PC-9 (cell line): ENCODE data around the gene GRIK3. TPM values are rescaled to one million over a fixed set of nuclear protein-coding genes. Genes with fewer than 3 reads are reported as not detected.

Experiments used
- BruUV-seq: library from RNA; stranded (reverse); fragments of 400-500 nt; replicated peaks from 2 replicates; lab custom pipeline; 2021; lab: Mats Ljungman, UMichigan
- CTCF ChIA-PET: fragments of 300-600 bp; sonication (Branson Sonifier 250); formaldehyde crosslinking; loops from one replicate; lab custom pipeline; 2022; ENCODE audit warnings: antibody characterized with exemption; lab: Charles Lee
- POLR2A ChIA-PET: fragments of 300-600 bp; sonication (Branson Sonifier 250); formaldehyde crosslinking; loops from one replicate; lab custom pipeline; 2022; ENCODE audit warnings: antibody characterized with exemption; ENCODE audit not compliant: unreplicated experiment; lab: Charles Lee
- DNase-seq, 2 experiments: peaks; one replicate each; pipeline versions ENCODE4 v3.0.0 to v3.0.0-alpha.2; 2015 to 2022; ENCODE audit warnings: mixed read lengths in 1 of 2
- H2AFZ ChIP-seq: fragments of 200-600 bp; sonication (generic); 2 replicates; pipeline ENCODE4 v1.8.1; 2017; ENCODE audit warnings: antibody characterized with exemption
- H3F3A ChIP-seq: fragments of 200-600 bp; sonication (generic); 2 replicates; pipeline ENCODE4 v1.8.1; 2017; ENCODE audit warnings: antibody characterized with exemption, mild to moderate bottlenecking, low read depth; ENCODE audit not compliant: insufficient read depth
- H3K27ac ChIP-seq: fragments of 200-600 bp; sonication (generic); 2 replicates; pipeline ENCODE4 v1.6.1; 2016; ENCODE audit warnings: mixed run types
- H3K27me3 ChIP-seq: fragments of 200-600 bp; sonication (generic); 2 replicates; pipeline ENCODE4 v1.6.1; 2016; ENCODE audit warnings: low read depth, mixed run types; ENCODE audit not compliant: insufficient read depth
- H3K36me3 ChIP-seq: fragments of 200-600 bp; sonication (generic); 2 replicates; pipeline ENCODE4 v1.6.1; 2016; ENCODE audit warnings: low read depth, mixed run types
- H3K4me1 ChIP-seq: fragments of 200-600 bp; sonication (generic); replicated peaks from 2 replicates; pipeline ENCODE4 v1.6.1; 2016; ENCODE audit warnings: mixed run types; ENCODE audit not compliant: insufficient read depth
- H3K4me2 ChIP-seq: fragments of 200-600 bp; sonication (generic); 2 replicates; pipeline ENCODE4 v1.6.1; 2017; ENCODE audit warnings: mixed run types
- H3K4me3 ChIP-seq: fragments of 200-600 bp; sonication (generic); 2 replicates; pipeline ENCODE4 v1.6.1; 2016; ENCODE audit warnings: mixed run types
- H3K79me2 ChIP-seq: fragments of 200-600 bp; sonication (generic); 2 replicates; pipeline ENCODE4 v1.6.1; 2017; ENCODE audit warnings: low read depth, mixed run types
- H3K9me2 ChIP-seq: fragments of 200-600 bp; sonication (generic); 2 replicates; pipeline ENCODE4 v1.8.1; 2017; ENCODE audit warnings: mild to moderate bottlenecking; ENCODE audit not compliant: insufficient read depth
- H3K9me3 ChIP-seq: fragments of 200-600 bp; sonication (generic); 2 replicates; pipeline ENCODE4 v1.8.1; 2016; ENCODE audit warnings: low read depth; ENCODE audit not compliant: insufficient read depth
- H4K20me1 ChIP-seq: fragments of 200-600 bp; sonication (generic); 2 replicates; pipeline ENCODE4 v1.8.1; 2017; ENCODE audit not compliant: insufficient read depth
- EZH2 ChIP-seq: fragments of 200-600 bp; sonication (generic); IDR thresholded peaks from 2 replicates; pipeline ENCODE4 v1.8.0; 2017; ENCODE audit warnings: antibody characterized with exemption, low read depth
- intact Hi-C: fragments of 100-400 bp; cut with micrococcal nuclease; formaldehyde crosslinking; loops from one replicate; pipeline ENCODE4 v1.10.0; 2022; ENCODE audit not compliant: unreplicated experiment
- total RNA-seq: library from RNA; stranded (reverse); gene quantifications from 2 replicates; pipeline ENCODE4 v1.2.3, GENCODE V29; 2021
- TF ChIP-seq, protein P1 (sequence below): fragments of 200-600 bp; sonication (generic); conservative IDR thresholded peaks from 2 replicates; pipeline ENCODE4 v1.6.1; 2017; ENCODE audit warnings: mixed run types, antibody characterized with exemption, mild to moderate bottlenecking, moderate library complexity

The GRIK3 gene
- total RNA-seq, 1 experiment from 2014 or later: not detected

DNA sequence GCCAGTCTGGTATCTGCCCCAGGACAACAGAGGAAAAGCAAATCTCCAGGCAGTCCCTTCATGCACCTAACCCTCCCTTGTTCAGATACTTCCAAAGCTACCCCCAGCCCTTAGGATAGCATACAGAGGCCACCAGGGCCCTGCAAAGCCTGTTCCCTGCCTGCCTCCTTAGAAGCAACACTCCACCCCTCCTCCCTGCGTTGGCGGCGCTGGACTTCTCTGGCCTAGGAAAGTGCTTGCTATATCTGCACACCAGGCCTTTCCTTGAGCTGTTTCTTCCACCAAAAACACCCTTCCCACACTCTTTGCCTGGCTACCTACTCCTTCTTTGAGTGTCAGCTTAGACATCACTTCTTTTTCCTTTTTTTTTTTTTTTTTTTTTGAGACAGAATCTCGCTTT, 61.3 kb downstream of the GRIK3 start:
- ChIA-PET POLR2A (no interaction called here), CTCF (no interaction called here)
- Histone ChIP-seq H3K9me2 (no peaks in the 10 kb centered on the region), H4K20me1 (no peaks in the 10 kb centered on the region), H3K9me3 (no peaks in the 10 kb centered on the region), H3K27me3 (peaks cover 32% of the 10 kb centered on the region), H3K4me1 (no peaks in the 10 kb centered on the region), H3K4me2 (no peak overlapping the region), H3F3A (no peaks in the 10 kb centered on the region), H3K79me2 (no peaks in the 10 kb centered on the region), H3K36me3 (no peaks in the 10 kb centered on the region), H3K4me3 (no peak overlapping the region), H2AFZ (no peak overlapping the region), H3K27ac (no peak overlapping the region)
- intact Hi-C loops: no loop called here
- no TSS peak for BruUV-seq
- DNase-seq: no peak
- no peak for TF ChIP-seq EZH2
- TF ChIP-seq, protein P1, sequence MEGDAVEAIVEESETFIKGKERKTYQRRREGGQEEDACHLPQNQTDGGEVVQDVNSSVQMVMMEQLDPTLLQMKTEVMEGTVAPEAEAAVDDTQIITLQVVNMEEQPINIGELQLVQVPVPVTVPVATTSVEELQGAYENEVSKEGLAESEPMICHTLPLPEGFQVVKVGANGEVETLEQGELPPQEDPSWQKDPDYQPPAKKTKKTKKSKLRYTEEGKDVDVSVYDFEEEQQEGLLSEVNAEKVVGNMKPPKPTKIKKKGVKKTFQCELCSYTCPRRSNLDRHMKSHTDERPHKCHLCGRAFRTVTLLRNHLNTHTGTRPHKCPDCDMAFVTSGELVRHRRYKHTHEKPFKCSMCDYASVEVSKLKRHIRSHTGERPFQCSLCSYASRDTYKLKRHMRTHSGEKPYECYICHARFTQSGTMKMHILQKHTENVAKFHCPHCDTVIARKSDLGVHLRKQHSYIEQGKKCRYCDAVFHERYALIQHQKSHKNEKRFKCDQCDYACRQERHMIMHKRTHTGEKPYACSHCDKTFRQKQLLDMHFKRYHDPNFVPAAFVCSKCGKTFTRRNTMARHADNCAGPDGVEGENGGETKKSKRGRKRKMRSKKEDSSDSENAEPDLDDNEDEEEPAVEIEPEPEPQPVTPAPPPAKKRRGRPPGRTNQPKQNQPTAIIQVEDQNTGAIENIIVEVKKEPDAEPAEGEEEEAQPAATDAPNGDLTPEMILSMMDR: no peak

DNA sequence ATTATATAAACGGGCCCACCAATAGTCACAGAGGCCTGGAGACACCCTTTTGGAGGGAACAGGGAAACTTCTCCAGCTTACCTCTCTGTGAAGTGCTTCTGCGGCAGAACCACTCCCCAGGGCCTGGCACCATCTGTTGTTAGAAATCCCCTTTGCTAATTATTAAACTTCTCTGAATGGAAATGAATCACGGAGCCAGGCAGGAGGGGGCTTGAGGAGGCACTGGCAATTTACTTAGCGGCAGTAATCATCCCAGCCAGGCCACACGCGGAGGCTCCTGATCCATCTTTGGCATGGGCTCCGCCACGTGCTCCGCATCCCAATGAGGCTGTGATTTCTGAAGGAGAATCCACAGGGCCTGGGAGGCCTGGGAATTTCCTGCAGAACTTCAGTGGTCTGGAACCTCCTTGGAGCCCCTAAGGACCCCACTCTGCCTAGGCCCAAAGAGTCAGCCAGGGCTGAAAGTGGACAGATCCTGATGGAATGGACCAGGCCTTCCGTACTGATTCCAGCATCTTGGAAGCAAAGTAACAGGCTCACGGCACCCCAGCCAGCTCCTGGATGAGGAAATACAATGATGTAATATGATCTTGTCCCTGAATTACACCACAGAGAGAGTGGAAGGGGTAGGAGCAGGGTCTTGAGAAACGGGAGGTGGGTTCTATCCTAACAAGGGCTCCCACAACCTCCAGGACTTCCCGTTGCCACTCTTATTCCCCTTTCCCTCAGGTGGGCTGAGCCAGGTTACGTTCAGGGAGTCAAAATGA, 62.3 kb downstream of the GRIK3 start:
- DNase-seq: no peak
- Histone ChIP-seq H3K4me2 (no peak overlapping the region), H2AFZ (no peak overlapping the region), H3K36me3 (no peaks in the 10 kb centered on the region), H3K4me3 (no peak overlapping the region), H3K9me3 (no peaks in the 10 kb centered on the region), H4K20me1 (no peaks in the 10 kb centered on the region), H3K4me1 (no peaks in the 10 kb centered on the region), H3K9me2 (no peaks in the 10 kb centered on the region), H3K27ac (no peak overlapping the region), H3K79me2 (no peaks in the 10 kb centered on the region), H3K27me3 (peaks cover 27% of the 10 kb centered on the region), H3F3A (no peaks in the 10 kb centered on the region)
- BruUV-seq: no TSS peak
- POLR2A ChIA-PET: no interaction called here
- intact Hi-C loops: no loop called here
- TF ChIP-seq EZH2: no peak
- TF ChIP-seq, protein P1: no peak
- CTCF ChIA-PET: no interaction called here

DNA sequence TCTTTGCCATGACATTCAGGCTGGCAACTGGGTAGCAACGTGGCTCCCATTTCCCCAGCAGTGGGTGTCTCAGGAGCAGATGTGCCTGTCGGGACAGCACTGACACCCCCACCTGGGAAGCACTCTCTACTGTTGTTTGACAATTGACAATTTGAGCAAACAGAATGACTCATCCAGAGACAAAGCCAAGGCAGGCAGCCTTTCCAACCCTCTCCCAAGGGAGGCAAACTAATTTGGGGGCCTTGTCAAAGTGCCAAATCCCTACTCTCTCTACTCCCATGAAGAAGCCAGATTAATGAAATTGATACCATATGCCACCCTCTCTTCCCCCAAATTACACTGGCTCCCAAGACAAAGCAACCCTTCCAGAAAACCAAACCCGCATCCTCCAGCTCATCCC, 65.6 kb downstream of the GRIK3 start:
- Histone ChIP-seq H3K4me2 (no peak overlapping the region), H3F3A (no peaks in the 10 kb centered on the region), H3K27ac (no peak overlapping the region), H2AFZ (no peak overlapping the region), H3K9me3 (no peaks in the 10 kb centered on the region), H3K4me3 (no peak overlapping the region), H3K36me3 (no peaks in the 10 kb centered on the region), H3K4me1 (no peaks in the 10 kb centered on the region), H3K79me2 (no peaks in the 10 kb centered on the region), H3K27me3 (peaks cover 7% of the 10 kb centered on the region; the same call in 1 of the 2 replicates), H3K9me2 (no peaks in the 10 kb centered on the region), H4K20me1 (no peaks in the 10 kb centered on the region; the same call in 1 of the 2 replicates)
- no TSS peak for BruUV-seq
- CTCF ChIA-PET: no interaction called here
- POLR2A ChIA-PET: no interaction called here
- intact Hi-C loops: no loop called here
- DNase-seq: no peak
- TF ChIP-seq, protein P1: no peak
- no peak for TF ChIP-seq EZH2
